Adipose tissue (tissue), 3 donors: Measurements from ENCODE around the gene UBE2O. TPM values are rescaled to one million over a fixed set of nuclear protein-coding genes. Genes with fewer than 3 reads are reported as not detected.

Source experiments
- H3K27ac ChIP-seq: one replicate; pipeline ENCODE4 v1.5.1; 2013; ENCODE audit warnings: low read depth, low read length
- WGBS, 3 donors: extraction: QIAGEN DNeasy Blood & Tissue Kit; methylation state at CpG; one replicate each; pipeline ENCODE4 v1.1.7; 2013; 5-methylcytosine and 5-hydroxymethylcytosine counted together
- polyA plus RNA-seq, 3 donors: library from polyadenylated mRNA; stranded (reverse); fragments of 200-250 nt; gene quantifications; one replicate each; pipeline ENCODE4 v1.2.3, GENCODE V29; 2013
- donor health status: healthy with polysubstance abuse.
- donor health status: Bipolar disorder and iron deficiency.
- donor health status: healthy.

UBE2O gene
- polyA plus RNA-seq: 10 to 100 TPM in 2 of 3 donors, 1 to 10 TPM in 1; 6.2 to 10.1 (median 10.0) TPM

DNA sequence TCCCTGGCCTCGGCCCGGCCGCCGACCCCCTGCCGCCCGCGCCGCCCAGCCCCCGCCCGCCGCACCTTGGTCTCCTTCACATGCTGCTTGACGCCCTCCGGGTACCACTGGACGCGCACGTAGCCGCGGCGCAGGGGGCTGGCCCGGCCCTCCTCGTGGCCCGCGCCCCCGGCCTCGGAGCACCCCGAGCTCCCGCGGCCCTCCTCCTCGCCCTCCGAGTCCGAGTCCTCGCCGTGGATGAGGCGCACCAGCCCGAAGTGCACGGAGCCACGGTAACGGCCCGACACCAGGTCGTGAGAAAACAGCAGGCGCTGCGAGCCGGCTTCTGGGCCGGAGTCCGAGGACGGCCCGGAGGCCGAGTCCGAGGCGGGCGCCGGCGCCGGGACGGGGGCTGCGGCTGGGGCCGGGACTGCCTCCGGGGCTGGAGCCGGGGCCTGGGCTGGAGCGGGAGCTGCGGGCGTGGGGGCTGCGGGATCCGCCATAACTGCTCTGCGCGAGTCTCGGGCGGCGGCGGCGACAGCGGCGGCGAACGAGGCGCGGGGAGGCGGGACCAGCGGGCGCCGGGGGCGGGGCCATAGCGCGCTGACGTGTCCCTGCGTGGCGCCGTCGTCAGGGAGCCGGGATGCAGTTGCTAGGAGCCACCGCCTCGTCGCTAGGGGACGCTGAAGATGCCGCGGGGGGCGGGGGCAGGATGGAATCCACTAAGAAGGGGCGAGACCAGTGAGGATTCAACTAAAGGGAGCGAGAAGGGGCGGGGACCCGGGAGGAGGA, at the start of gene UBE2O:
Gene UBE2O, minus strand, starts transcription at position 493 of the 771 bp plus-strand sequence. Its CDS starts 11 bp downstream, at position 482.
- H3K27ac ChIP-seq: no peak within 1 kb of the TSS
- WGBS, 3 donors: 0 to 1% (median 1%) methylated on average over 87 to 101 of the region's 101 CpGs

DNA sequence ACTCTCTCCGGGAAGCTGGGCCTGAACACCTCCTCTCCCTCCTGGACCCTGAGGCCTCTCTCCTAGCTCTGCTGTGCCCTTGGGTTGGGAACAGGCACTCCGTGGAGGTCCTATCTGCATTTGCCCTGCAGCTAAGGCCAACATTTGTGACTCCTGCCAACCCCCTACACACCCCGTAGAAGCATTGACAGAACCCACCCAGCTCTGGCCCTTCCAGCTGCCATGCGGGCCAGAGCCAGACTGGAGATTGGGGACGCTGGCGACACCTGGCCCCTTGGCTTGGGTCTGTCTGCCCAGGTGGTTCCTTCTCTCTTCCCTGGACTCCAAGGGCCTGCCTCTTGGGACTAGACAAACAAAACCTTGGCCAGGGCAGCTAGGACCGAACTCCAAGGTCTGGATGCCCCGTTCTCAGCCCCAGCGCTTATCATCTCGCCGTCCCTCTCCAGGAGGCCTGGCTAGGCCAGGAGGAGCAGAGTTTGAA, 48.9 kb upstream of the UBE2O start:
- H3K27ac ChIP-seq: no peak overlapping the region
- WGBS, 3 donors: 40 to 77% (median 70%) methylated on average over 11 of the region's 11 CpGs

DNA sequence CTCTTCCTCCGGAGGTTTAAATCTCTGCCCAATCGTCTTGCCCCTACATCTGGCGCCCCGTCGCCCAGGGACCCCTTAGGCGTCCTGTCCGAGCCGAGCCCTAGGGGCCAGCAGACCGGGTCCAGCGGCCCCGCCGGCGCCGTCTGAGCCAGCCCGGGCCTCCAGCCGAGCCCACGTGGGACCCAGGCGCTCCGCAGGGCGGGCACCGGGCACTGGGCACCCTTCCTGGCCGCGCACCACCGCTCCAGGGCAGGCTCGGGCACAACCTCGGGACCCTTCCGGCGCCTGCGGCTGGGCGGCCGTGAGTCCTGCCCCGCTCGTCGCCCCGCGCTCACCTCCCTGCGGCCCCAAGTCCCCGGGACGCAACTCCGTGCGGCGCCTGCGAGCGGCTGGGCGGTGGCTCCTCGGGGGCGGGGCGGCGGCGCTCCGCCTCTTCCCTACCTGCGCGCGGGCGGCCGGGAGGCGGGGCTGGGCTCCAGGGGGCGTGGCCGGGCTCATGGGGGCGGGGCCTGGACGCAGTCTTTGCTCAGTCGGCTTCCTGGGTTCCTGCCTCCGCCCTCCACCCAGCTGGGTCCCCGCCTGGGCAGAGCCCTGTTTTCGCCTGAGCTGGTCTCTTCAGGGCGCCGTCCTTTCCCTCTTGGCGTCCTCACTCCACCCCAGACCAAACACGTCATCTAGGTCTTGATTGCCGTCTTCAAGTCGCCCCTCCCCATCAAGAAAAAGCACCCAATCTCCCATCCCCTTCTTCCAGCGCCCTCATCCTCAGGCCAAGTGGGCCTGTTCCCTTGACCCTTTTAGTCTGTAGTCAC, 48.3 kb upstream of the UBE2O start, which contains the start of gene RHBDF2:
Gene RHBDF2, minus strand, starts transcription at position 406 of the 809 bp plus-strand sequence. CDS start 19,899 bp downstream, outside the sequence.
- no peak within 1 kb of the TSS for H3K27ac ChIP-seq
- WGBS, 3 donors: 1% methylated on average over 36 to 72 of the region's 72 CpGs

GRCh38 chr17:76500747-76501017, 47.7 kb upstream of the UBE2O start:
- WGBS, 3 donors: 3 to 18% (median 16%) methylated on average over 10 of the region's 10 CpGs
- no peak overlapping the region for H3K27ac ChIP-seq

DNA sequence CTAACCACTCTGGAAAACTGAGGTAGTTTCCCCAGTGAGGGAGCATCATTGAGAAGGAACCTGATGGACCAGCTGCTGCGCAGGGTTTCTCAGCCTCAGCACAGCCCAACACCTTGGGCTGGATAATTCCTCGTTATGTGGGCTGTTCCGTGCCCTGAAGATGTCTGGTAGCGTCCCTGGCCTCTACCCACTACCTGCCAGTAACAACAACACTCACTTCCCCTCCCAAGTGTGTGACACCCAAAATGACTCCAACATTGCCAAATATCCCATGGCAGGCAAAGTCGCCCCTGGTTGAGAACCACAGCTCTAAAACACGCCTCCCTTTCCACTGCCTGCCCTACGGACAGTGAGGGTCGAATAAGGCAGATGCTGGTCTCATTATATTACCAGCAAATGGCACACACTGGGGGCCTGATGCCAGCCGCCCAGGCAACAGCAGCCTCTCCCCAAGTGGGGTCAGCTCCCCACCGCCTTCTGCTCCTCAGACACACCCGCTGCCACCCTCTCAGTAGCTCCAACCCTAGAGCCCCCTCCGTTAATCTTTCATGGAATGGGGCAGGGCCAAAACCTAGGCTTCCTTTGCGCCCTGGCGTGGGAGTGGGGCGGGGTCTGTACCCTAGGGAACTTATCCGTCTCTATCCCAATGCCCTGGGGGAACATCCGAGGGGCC, 47.3 kb upstream of the UBE2O start:
- no peak overlapping the region for H3K27ac ChIP-seq
- 34 to 54% (median 53%) methylated on average over 17 of the region's 17 CpGs for WGBS, 3 donors

DNA sequence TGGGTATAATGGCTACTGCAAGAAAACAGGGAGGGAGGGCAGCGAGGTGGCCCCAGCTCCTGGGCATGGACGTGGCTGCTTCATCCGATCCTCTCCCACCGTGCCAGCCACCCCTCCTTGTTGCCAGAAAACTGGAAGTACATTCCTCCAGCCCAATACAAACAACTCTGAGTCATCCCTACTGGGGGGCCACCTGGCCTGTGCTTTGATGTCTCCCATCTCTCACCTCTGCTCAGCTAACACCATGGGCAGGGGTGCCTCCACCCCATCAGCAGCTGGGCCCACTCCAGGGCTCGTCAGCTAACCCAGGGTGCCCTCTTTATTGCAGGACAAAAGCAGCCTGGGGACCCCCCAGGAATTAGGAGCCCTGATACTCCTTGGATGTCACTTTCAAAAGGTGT, 46.3 kb upstream of the UBE2O start:
- no peak overlapping the region for H3K27ac ChIP-seq
- WGBS, 3 donors: 57 to 82% (median 73%) methylated on average over 5 of the region's 5 CpGs

DNA sequence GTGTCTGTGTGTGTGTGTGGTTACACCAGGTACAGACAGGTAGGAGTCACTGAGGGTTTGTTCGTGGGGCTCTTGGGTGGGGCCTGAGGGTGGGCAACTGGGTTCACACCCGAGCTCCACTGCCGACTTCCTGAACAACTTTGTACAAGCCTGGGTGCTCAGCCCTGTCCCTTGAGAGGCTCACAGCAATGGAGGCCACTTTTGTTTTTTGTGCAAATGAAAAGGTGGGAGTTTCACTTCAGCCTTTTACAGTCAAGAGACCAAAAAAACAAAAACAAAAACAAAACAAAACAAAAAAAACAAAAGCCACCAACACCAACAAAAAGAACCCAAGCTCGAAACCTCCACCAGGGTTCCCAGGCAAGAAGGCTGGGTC, 45.9 kb upstream of the UBE2O start:
- no peak overlapping the region for H3K27ac ChIP-seq
- 61 to 63% (median 62%) methylated on average over 4 of the region's 4 CpGs for WGBS, 3 donors

DNA sequence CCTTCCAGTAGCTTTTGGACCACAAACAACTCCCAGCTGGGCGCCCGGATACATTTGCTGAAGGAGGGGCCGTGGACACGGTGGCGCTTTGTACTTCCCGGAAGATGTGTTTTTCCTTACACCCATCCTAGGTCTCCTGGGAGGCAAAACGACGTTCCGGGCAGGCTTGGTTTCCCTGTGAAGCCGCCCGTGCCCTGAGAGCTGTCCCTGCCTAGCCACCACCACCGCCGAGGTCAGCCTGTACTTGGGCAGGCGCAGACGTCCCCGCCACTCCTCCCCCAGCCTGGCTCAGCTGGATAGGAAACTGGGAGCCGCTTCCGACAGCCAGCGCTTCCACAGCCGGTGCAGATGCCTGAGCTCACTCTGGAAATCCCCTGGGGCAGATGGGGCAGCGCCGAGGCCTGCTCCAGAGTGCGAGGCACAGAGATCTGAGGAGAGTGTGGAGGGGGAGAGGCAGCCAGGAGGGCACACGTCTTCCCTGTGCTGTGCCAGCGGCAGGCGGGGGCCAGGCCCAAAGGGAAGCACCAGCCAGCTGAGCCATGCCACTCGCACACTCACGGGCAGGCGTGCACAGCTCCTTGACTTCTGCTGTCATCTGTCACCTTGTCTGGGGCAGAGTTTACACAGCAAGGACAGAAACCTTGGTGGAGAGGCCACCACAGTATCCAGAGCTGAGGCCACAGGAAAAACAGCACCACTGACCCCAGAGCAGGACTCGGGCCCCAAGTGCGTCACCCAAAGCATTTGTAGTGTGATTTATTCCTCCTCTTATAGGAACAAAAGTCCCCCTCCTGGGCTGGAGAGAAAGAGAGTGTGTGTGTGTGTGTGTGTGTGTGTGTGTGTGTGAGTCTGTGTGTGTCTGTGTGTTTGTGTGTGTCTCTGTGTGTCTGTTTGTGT, 45.3 kb upstream of the UBE2O start:
- H3K27ac ChIP-seq: no peak overlapping the region
- WGBS, 3 donors: 13 to 41% (median 32%) methylated on average over 31 of the region's 31 CpGs

GRCh38 chr17:76497699-76497978, 44.7 kb upstream of the UBE2O start:
- no peak overlapping the region for H3K27ac ChIP-seq
- 25 to 68% (median 42%) methylated on average over 2 of the region's 2 CpGs for WGBS, 3 donors

DNA sequence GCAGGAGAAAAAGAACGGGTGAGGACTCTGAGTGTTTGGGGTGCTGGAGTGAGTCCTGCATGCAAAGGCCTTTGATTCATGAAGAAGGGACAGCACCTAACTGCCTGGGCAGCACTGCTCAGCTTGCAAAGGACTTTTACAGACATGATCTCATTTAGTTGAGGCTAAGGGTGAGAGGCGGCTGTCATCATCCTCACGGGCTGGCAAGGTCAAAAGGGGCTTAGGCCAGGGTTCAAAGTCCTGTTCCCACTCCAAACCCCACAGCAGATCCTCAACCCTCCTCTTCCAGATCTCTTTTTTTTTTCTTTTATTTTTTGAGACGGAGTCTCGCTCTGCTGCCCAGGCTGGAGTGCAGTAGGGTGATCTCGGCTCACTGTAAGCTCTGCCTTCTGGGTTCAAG, 43.5 kb upstream of the UBE2O start:
- no peak overlapping the region for H3K27ac ChIP-seq

GRCh38 chr17:76495663-76496400, 42.9 kb upstream of the UBE2O start:
- WGBS, 3 donors: 83 to 89% (median 88%) methylated on average over 16 of the region's 16 CpGs
- no peak overlapping the region for H3K27ac ChIP-seq

More for the DNA sequence above, 43.5 kb upstream of the UBE2O start:
- WGBS, 3 donors: 85 to 94% (median 91%) methylated on average over 6 of the region's 6 CpGs

DNA sequence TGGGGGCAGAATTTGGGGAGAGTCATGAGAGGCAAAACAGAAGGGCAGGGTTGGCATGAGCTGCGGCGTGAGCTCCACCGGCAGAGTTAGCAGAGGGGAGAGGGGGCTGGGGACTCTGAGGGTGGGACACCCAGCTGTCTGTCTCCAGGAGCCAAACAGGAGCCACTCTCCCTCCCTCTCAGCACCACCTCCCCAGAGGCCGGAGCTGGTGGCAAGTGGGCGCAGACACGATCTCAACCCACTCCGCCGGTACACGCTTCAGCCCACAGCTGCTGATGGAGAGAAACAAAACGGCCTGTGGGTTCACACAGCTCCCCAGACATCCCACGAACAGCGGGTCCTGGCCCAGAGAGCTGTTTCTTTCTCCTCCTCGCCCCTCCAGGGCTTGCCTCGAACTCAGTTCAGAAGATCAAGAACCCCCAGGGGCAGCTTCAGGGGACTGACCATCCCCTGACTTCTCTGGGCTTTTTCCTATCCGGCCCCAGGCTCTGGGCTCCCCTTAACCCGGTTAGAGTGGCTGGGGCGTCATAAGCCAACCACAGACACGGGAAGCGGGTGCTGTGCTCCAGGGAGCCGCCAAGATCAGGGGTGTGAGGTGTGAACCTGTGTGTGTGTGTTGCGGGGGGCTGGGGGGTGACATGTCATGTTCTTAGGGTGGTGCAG, 40.7 kb upstream of the UBE2O start:
- H3K27ac ChIP-seq: peak overlapping the region; percentile 5
- 52 to 74% (median 62%) methylated on average over 15 to 21 of the region's 21 CpGs for WGBS, 3 donors

DNA sequence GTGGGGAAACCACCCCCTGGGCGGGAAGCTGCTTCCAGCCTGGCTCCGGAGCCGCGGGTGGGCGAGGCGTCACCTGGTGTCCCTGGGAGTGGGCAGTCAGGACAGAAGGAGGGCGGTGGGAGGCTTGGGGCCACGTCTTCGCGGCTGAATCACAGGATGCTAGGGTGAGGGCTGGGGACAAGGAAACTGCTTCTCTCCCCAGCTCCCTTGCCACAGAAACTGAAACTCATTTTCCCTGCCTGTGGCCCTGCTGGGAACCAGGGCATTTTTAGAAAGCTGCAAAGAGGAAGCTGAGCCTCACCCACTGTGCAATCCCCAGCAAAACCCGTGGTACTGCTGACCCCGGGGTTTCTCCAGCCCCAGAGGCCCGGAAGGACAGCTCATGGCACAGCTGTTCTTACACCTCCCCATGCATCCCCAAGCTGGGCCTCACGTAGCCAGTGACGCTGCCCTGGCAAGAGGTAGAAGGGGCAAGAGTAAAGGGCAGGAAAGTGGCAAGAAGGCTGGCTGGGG, 40.1 kb upstream of the UBE2O start:
- H3K27ac ChIP-seq: peak overlapping the region; percentile 5

DNA sequence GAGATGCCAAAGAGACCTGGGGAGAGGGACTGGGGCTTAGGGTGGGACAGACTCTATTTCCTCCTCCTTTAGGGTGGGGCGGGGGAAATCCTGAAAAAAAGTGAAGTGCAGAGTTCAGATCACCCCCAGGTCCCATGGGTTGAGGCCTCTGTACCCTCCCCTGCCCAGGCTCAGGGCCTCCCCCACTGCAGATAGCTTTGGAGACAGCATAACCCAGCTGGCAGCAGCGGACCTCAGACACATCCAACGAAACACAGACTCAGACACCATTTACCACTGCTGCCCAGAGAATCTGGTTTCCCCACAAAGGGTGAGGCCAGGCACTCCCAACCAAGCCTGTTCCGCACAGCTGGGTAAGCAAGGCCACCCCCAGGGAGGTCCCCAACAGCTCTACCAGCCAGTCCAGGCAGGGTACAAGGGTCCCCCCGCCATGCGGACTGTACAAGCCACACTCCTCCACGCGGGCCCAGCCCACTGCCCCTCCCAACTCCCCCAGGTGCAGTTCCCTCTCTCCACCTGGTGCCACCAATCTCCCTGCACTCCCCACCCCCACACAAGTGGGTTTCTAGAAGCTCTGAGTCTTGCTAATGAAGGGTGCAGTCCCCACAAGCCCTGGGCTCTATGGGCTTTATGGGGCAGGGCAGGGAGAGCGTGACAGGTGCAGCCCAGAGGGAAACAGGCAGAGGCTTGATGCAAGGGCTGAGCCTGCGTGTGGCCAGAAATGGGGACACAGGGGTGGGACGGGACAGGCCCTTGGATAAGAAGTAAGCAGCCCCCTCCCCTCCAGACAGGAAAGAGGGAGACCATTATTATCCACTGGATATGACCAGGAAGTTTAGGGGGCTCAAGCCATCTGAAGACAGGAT, 39.4 kb upstream of the UBE2O start:
- H3K27ac ChIP-seq: no peak overlapping the region
- 56 to 74% (median 60%) methylated on average over 11 of the region's 11 CpGs for WGBS, 3 donors

More for the DNA sequence above, 40.1 kb upstream of the UBE2O start:
- 12 to 33% (median 15%) methylated on average over 15 of the region's 15 CpGs for WGBS, 3 donors

DNA sequence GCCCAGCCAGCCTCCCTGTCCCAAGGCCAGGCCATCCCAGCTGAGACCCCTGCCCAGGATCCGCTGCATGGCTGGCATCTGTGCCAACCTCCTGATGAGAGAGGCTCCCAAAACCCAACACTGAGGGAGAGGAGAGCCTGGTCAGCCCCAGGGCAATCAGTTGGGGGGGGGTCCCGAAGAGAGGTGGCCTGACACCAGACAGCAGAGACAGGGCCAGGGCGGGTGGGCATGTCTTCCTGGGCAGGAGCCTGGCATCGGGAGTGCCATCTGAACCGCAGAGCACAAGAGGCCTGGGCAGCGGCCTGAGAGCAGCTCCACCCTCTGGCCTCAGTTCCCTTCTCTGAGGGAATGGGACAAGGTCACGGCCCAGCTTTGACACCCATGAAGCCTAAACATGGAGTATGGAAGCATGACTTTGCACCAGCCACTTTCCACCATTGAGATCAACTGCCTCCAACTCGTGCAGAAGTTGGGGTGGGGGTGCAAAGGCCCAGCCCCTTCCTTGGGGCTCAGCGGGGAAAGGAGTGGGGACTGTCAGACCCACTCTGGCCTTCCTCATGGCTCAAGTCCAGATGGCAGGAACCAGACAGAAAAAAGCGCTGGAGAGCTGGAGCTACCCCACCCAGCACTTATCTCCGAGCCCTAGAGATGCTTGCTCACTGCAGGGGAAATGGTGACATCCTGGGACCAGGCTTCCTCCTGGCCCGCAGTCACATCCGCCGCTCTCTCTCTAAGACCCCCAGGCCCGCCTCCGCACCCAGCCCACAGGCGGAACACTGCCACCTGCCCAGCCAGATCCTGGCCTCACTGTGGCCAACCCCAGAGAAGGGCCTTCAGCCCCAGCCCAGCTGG, 38.5 kb upstream of the UBE2O start:
- WGBS, 3 donors: 61 to 84% (median 65%) methylated on average over 16 to 17 of the region's 17 CpGs
- peak overlapping the region; percentile 21 for H3K27ac ChIP-seq
